Middle frontal gyrus (tissue), 1 donor: ENCODE data around the gene RMDN3.

Experiments used
- DNase-seq: peaks from one replicate; pipeline ENCODE4 v3.0.0-alpha.2; 2015; ENCODE audit warnings: low spot score; ENCODE audit errors: extremely low spot score

The RMDN3 gene

GRCh38 chr15:40694688-40695468, 60.2 kb downstream of the RMDN3 start, which contains the start of gene RAD51:
TSS of gene RAD51 (plus strand) at chr15:40695174. CDS start at chr15:40698759, 3,585 bp downstream.
- DNase-seq = peak; percentile 80

GRCh38 chr15:40693904-40694687, 61.0 kb downstream of the RMDN3 start:
- no peak for DNase-seq

GRCh38 chr15:40691737-40692136, 63.3 kb downstream of the RMDN3 start:
- no peak for DNase-seq

- no peak for DNase-seq
Observed at GRCh38 chr15:40688932-40689799, 65.9 kb downstream of the RMDN3 start.
